ENCODE data around the gene FAM89A. TPM values are rescaled to one million over a fixed set of nuclear protein-coding genes. Genes with fewer than 3 reads are reported as not detected.
A peak's percentile ranks its signal among the peaks of the same experiment; 100 is the strongest.

The FAM89A gene
- total RNA-seq, 1 donor from 2014 or later: 9.6 TPM

- Mint-ChIP-seq H3K27ac (ENCODE audit: unreplicated experiment) (no peak overlapping the region), H3K36me3 (ENCODE audit: low read depth, unreplicated experiment) (peaks cover 3% of the 10 kb centered on the region), H3K4me1 (ENCODE audit: low read depth, unreplicated experiment) (peaks cover 26% of the 10 kb centered on the region), H3K9me3 (ENCODE audit: unreplicated experiment) (peaks cover 3% of the 10 kb centered on the region), H3K27me3 (ENCODE audit: low read depth, unreplicated experiment) (peaks cover 21% of the 10 kb centered on the region), H3K4me3 (ENCODE audit: unreplicated experiment) (no peak overlapping the region)
- Histone ChIP-seq H3K36me3 (ENCODE audit: insufficient read depth, low read length) (no peaks in the 10 kb centered on the region), H3K4me1 (ENCODE audit: insufficient read depth, low read length) (peaks cover 13% of the 10 kb centered on the region), H3K4me2 (ENCODE audit: low read length) (no peak overlapping the region), H3K27me3 (ENCODE audit: insufficient read depth, low read length) (peaks cover 6% of the 10 kb centered on the region), H3K4me3 (ENCODE audit: insufficient read depth, low read depth, low read length) (no peak overlapping the region), H3K27ac (ENCODE audit: low read depth, low read length) (no peak overlapping the region), H2AFZ (ENCODE audit: low read depth, low read length) (no peak overlapping the region), H3K9ac (ENCODE audit: low read length) (no peak overlapping the region), H4K20me1 (ENCODE audit: insufficient read depth, low read length) (no peaks in the 10 kb centered on the region), H3K9me3 (ENCODE audit: insufficient read depth, low read depth, low read length) (no peaks in the 10 kb centered on the region), H3K79me2 (ENCODE audit: insufficient read depth, low read length) (no peaks in the 10 kb centered on the region)
- no peak for DNase-seq (ENCODE audit: low read depth)
- FAIRE-seq: no peak
- no peak for TF ChIP-seq CTCF (IDR thresholded peaks at IDR 0.05; ENCODE audit: insufficient read depth, low read depth, low read length)
- no peak for TF ChIP-seq EZH2 (IDR thresholded peaks at IDR 0.05; ENCODE audit: insufficient read depth, low read length)
These were observed 25.6 kb upstream of the FAM89A start for GRCh38 chr1:231065510-231066241.

GRCh38 chr1:231064418-231064817 is 24.4 kb upstream of the FAM89A start:
- H3K27ac Mint-ChIP-seq (ENCODE audit: unreplicated experiment): no peak overlapping the region
- Histone ChIP-seq H3K9me3 (ENCODE audit: insufficient read depth, low read depth, low read length) (no peaks in the 10 kb centered on the region), H3K9ac (ENCODE audit: low read length) (no peak overlapping the region), H3K79me2 (ENCODE audit: insufficient read depth, low read length) (no peaks in the 10 kb centered on the region), H2AFZ (ENCODE audit: low read depth, low read length) (no peak overlapping the region), H3K27me3 (ENCODE audit: insufficient read depth, low read length) (peaks cover 6% of the 10 kb centered on the region), H3K4me3 (ENCODE audit: insufficient read depth, low read depth, low read length) (no peak overlapping the region), H3K36me3 (ENCODE audit: insufficient read depth, low read length) (no peaks in the 10 kb centered on the region), H3K4me2 (ENCODE audit: low read length) (no peak overlapping the region), H3K27ac (ENCODE audit: low read depth, low read length) (no peak overlapping the region), H3K4me1 (ENCODE audit: insufficient read depth, low read length) (peaks cover 18% of the 10 kb centered on the region), H4K20me1 (ENCODE audit: insufficient read depth, low read length) (no peaks in the 10 kb centered on the region)
- TF ChIP-seq EZH2 (IDR thresholded peaks at IDR 0.05; ENCODE audit: insufficient read depth, low read length) (no peak), CTCF (IDR thresholded peaks at IDR 0.05; ENCODE audit: insufficient read depth, low read depth, low read length) (no peak)
- H3K36me3 Mint-ChIP-seq (ENCODE audit: low read depth, unreplicated experiment): peaks cover 3% of the 10 kb centered on the region
- no peak overlapping the region for H3K4me3 Mint-ChIP-seq (ENCODE audit: unreplicated experiment)
- FAIRE-seq (no peak), DNase-seq (ENCODE audit: low read depth) (no peak)
- H3K9me3 Mint-ChIP-seq (ENCODE audit: unreplicated experiment): peaks cover 3% of the 10 kb centered on the region
- H3K4me1 Mint-ChIP-seq (ENCODE audit: low read depth, unreplicated experiment): peaks cover 32% of the 10 kb centered on the region
- H3K27me3 Mint-ChIP-seq (ENCODE audit: low read depth, unreplicated experiment): peaks cover 14% of the 10 kb centered on the region

- Mint-ChIP-seq H3K9me3 (ENCODE audit: unreplicated experiment) (peaks cover 3% of the 10 kb centered on the region), H3K27me3 (ENCODE audit: low read depth, unreplicated experiment) (peaks cover 14% of the 10 kb centered on the region), H3K4me3 (ENCODE audit: unreplicated experiment) (no peak overlapping the region), H3K27ac (ENCODE audit: unreplicated experiment) (peak overlapping the region; percentile 91), H3K36me3 (ENCODE audit: low read depth, unreplicated experiment) (peaks cover 3% of the 10 kb centered on the region), H3K4me1 (ENCODE audit: low read depth, unreplicated experiment) (peaks cover 37% of the 10 kb centered on the region)
- Histone ChIP-seq H3K27ac (ENCODE audit: low read depth, low read length) (peak overlapping the region; percentile 88), H3K9ac (ENCODE audit: low read length) (peak overlapping the region; percentile 69), H3K4me2 (ENCODE audit: low read length) (peak overlapping the region; percentile 35), H2AFZ (ENCODE audit: low read depth, low read length) (no peak overlapping the region), H4K20me1 (ENCODE audit: insufficient read depth, low read length) (no peaks in the 10 kb centered on the region), H3K9me3 (ENCODE audit: insufficient read depth, low read depth, low read length) (no peaks in the 10 kb centered on the region), H3K36me3 (ENCODE audit: insufficient read depth, low read length) (no peaks in the 10 kb centered on the region), H3K27me3 (ENCODE audit: insufficient read depth, low read length) (peaks cover 6% of the 10 kb centered on the region), H3K4me1 (ENCODE audit: insufficient read depth, low read length) (peaks cover 18% of the 10 kb centered on the region), H3K4me3 (ENCODE audit: insufficient read depth, low read depth, low read length) (no peak overlapping the region), H3K79me2 (ENCODE audit: insufficient read depth, low read length) (no peaks in the 10 kb centered on the region)
- no peak for DNase-seq (ENCODE audit: low read depth)
- FAIRE-seq: no peak
- TF ChIP-seq EZH2 (IDR thresholded peaks at IDR 0.05; ENCODE audit: insufficient read depth, low read length): no peak
These were observed 23.3 kb upstream of the FAM89A start for GRCh38 chr1:231063331-231063730.

Measured in astrocyte (in vitro differentiated cells and primary cell).